ENCODE measurements around the gene AZIN2.
"Not testable (repeated sequence)": the region's sequence is repeated elsewhere in the genome, so short reads cannot be mapped to it uniquely, and the experiment has no call there.

- TF ChIP-seq CTCF (IDR thresholded peaks at IDR 0.05); REST (IDR thresholded peaks at IDR 0.05; ENCODE audit: insufficient read depth in 1 of 2, low read depth in 2 of 2, low read length in 1 of 2); POLR2AphosphoS5 (IDR thresholded peaks at IDR 0.05; ENCODE audit: low read depth, low read length); TCF7L2 (IDR thresholded peaks at IDR 0.05; ENCODE audit: low read depth, low read length); SIN3A (IDR thresholded peaks at IDR 0.05; ENCODE audit: borderline replicate concordance, insufficient read depth, low read depth, low read length): not testable (repeated sequence)
These were observed 34.7 kb upstream of the AZIN2 start for GRCh38 chr1:33046234-33046633.

Measured in Panc1 (cell line).